ENCODE results near the gene OR52N5.
A peak's percentile ranks its signal among the peaks of the same experiment; 100 is the strongest.

The OR52N5 gene

DNA sequence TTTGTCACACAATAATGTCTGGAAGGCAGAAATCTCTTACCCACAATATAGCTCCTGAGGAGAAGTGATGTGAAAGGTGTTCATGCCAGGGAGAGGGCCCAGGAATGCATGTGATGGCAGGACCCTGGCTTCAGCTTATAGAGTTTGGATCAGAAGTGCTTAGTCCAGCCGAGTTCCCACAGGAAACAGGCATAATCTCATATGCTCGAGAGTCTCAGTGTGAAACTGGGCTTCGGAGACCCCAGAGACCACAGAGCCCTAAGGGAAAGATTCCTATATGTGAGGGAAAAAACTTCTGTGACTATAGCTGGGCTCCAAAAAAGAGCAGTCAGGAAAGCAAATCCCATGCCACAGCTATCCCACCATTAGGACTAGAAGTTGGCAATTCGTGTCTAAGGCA, at the start of gene OR52N5:
OR52N5 (minus strand) TSS at position 101 of the 400 bp plus-strand sequence. CDS start 4,721 bp downstream, outside the sequence.
- DNase-seq (ENCODE audit: low read depth in 2 of 2): no peak

DNA sequence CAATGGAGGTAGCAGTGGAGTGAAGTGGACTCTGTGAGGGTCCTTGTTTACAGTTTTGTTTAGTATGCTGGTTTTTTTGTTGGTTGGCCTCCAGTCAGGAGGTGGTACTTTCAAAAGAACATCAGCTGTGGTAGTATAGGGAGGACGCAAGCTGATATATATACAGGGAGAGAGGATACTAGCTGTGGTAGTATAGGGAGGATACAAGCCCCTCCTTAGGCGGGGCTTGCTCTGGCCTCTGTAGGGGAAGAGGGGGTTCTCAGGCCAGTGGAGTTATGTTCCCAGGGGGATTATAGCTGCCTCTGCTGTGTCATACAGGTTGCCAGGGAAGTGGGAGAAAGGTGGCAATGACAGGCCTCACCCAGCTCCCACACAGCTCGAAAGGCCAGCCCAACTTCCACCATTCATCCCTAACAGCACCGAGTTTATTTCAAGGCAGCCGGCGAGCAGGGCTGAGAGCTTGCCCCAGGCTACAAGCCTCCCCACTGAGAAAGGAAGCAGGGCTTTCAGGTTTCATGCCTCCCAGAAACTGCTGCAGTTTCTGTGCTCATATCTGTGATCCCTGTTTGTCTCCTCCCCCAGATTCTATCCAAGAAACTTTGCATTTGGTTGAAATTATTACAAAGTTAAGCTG, 48.2 kb upstream of the OR52N5 start:
- DNase-seq (ENCODE audit: low read depth in 2 of 2): no peak

DNA sequence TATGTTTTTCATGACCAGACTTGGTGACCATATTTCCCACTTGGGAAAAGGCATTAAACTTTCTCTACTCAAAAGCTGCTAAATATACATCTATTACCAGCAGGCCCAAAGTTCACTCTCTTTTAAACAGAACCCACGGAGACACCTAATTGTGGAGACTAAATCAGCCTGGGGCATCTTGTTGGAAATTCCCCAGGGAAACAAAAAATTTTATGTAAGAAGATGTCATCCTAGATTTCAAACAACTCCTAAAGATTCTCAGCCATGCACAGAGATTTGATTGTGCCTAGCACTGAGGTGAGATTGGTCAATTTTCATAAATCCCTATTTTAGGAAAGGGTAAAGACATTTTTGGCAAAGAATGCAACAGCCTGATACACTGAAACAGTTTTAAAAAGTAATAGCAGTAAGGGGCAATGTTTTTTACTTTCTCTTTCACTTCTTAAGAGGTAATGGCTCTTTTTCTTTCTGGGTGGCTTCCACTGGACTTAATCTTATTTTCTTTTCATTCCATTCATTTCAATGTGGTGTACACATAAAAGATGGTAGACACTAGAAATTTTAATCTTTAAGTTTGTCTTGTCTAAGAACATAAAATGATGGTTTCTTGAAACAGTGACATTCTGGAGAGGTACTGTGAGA, 35.2 kb upstream of the OR52N5 start:
- no peak for DNase-seq (ENCODE audit: low read depth in 2 of 2)

DNA sequence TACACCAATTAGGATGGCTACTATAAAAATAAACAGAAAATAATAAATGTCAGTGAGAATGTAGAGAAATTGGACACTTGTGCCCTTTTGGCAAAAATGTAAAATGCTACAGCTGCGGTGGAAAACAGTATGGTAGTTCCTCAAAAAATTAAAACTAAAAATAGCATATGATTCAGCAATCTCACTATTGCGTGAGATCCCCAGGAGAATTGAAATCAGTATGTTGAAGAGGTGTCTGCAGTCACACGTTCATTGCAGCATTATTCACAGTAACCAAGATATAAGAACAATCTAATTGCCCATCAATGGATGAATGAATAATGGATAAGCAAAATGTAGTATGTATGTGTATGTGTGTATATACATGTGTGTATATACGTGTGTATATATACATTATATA, 32.4 kb upstream of the OR52N5 start:
- no peak for DNase-seq (ENCODE audit: low read depth in 2 of 2)

DNA sequence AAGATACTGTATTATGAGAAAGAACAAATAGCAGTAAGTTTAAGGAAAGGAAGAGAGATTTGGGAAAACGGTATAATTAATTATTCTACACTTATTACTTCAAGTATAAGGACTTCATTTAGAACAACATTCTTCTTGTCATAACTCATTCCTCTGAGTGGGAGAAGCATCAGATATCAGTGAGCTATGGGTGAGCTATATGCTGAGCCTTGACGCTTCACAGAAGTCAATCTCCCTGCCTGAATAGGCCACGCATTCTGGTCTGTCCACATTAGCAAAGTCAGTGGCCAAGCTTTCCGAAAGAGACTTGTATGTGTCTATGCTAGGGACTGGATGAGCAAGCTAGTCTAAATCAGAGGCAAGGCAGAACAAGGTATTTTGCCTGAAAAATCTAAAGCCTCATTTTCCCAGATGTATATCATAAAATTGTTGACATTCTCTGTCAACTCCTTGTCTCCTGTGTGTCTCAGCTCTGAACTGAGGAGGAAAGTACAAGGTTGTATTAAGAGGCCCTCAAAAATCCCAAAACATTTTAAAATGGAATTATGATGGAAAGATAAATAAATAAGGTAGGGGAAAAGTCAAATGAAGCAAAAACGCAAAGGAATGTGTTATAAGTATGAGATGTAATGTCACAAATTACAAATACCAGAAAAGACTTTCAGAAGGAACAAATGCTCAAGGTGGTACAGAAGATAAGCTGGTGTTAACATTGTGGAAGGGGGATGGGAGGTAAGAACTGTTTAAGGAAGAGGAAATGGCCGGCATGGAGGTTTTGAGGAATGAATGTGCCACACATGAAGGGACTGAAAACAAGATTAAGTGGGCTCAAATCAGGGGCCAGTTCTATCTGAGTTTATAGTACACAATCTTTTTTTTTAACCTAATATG, 27.0 kb upstream of the OR52N5 start:
- no peak for DNase-seq (ENCODE audit: low read depth in 2 of 2)

DNA sequence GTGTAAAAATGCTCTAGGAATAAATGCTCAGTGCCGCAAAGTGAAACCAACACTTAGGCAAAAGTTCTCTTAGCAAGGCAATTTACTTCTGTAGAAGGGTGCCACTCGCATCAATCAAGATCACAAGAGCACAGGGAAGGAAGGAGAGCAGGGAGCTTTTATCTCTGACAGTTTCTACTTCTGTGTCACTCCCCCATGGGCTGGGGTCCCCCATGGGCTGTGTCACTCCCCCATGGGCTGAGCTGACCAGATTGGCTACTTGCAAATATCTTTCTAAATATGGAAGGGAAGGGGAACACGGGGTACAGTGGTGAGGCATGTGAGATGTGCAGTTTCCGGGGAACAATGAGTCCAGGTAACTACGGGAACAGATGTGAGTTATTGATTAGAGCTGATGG, 26.0 kb upstream of the OR52N5 start:
- DNase-seq (ENCODE audit: low read depth in 2 of 2): no peak

DNA sequence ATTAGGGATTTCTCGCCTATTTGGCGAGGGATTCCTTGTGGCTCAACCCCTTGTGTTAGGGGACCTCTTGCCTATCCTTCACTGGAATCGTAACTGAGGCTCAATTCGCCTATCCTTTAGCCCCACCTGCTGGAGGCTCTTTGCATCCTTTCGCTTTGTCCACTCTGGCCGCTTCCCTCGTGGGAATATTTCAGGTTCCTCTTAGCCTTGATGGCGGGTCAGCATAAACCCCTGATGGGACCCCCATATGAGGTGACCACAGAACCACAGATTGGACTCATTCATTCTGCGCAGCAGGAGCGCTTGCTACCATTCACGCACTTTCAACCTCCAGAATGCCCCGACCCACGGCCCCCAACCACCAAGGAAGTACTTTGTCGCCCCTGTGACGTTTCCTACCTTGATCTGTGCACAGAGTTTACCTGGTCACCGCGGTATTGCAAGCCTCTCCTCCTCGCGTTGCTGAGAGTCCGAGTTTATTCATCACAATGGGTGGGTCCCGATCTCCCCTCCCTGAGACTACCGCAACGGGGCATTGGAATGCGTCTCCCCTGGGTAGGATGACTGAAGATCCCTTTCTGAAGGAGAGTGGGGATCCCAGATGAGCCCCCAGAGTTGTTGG, 25.5 kb upstream of the OR52N5 start, which contains the start of gene OR52N2:
OR52N2 (plus strand) TSS at position 425 of the 622 bp plus-strand sequence. CDS start 11,412 bp downstream, outside the sequence.
- peak; percentile 49 to 57 for DNase-seq (ENCODE audit: low read depth in 2 of 2)

DNA sequence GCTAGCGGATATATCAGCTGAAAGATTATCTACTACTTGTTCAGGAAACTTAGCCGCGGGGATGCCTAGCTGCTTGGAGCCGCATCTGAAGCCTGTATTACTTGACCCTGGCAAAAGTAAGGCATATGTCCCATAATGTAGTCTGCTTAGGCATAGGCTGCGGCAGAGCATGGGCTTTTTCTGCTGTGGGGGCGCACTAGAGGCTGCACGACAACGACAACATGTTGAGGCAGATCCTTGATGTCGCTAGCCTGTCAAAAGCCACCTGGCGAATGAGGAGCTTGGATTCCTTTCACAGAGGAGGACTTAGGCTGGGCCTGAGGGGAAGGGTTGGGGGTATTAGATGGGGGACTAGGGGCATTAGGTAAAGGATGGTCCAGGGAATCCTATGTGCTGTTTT, 24.4 kb upstream of the OR52N5 start:
- DNase-seq (ENCODE audit: low read depth in 2 of 2): no peak

DNA sequence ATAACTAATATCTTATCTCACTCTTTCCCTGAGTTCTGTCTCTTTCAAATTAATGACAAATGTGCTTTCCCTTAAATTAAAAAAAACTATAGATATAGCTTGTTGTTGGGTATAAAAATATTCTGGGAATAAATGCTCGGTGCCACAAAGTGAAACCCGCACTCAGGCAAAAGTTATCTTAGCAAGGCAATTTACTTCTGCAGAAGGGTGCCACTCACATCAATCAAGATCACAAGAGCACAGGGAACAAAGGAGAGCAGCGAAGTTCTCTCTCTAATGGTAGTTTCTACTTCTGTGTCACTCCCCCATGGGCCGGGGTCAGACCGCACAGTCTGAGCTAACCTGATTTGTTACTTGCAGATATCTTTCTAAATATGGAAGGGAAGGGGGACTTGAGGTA, 20.8 kb upstream of the OR52N5 start:
- no peak for DNase-seq (ENCODE audit: low read depth in 2 of 2)

DNA sequence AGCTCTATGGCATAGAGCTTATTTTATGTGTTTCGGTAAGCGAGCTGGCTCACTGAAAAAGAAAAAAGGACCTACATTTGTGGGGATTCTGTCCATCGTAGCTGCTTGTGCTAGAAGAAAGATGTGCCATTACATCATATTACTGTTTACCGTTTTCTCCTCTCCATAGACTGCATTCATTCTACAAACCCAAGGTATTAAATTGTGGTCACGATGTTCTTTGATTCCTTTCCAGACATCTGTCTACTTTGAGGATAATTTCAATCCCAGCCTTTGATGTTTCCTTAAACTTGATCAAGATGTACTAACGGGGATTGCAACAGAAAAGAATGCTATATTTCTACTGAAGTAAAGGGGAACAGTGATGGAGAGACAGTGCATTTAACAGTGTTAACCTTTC, 13.4 kb upstream of the OR52N5 start:
- DNase-seq (ENCODE audit: low read depth in 2 of 2): no peak

DNA sequence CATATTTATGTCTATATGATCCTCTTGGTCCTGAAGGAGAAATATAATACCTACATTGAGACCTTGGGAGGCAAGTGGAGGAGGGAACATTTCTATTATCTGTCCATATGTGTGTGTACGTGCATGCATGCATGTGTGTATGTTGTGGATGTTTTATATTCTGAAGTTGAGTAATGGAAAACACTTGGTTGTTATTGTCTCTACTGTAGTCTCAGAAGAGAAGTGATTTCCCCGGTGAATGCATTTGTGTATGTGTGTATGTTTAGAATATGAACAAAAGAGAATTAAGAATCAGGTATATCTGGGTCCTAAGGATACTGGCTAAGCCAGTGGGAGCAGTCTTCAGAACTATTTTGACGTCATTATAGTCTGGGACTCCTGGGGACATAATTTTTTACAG, 8.0 kb upstream of the OR52N5 start, which contains the start of gene OR52N1:
OR52N1 (minus strand) TSS at position 101 of the 400 bp plus-strand sequence. CDS start 2,449 bp downstream, outside the sequence.
- DNase-seq (ENCODE audit: low read depth in 2 of 2): no peak

DNA sequence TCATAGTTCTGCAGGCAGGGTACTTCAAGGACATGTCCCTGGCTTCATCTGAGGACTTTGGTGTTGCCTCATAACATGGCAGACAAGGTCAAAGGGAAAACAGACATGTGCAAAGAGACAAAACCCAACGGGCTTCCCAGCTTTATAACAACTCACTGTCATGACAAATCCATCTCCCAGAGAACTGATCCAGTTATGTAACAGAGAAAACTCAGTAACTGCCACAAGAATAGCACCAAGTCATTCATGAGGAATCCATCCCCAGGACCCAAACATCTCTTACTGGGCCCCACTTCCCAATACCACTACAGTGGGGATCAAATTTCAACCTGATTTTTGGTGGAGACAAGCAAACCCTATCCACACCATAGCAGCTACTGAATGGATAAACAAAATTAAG, 16.1 kb downstream of the OR52N5 start:
- no peak for DNase-seq (ENCODE audit: low read depth in 2 of 2)

DNA sequence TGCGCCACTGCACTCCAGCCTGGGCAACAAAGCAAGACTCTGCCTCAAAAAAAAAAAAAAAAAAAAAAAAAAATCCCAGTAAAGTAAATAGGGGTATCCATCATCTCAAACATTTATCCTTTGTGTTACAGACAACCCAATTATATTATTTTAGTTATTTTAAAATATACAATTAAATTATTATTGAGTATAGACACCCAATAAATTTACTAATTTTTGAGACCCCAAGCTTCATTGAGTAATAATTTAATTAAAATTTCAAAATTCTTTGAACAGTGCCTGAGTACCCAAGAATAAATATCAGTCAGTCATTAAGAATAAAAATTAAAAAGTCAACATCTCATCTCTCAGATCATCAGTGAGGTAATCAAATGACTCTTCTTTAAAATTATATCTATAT, 29.2 kb downstream of the OR52N5 start, which contains the start of gene OR52N4:
OR52N4 (plus strand) TSS at position 301 of the 400 bp plus-strand sequence. CDS start 498 bp downstream, outside the sequence.
- DNase-seq (ENCODE audit: low read depth in 2 of 2): no peak

DNA sequence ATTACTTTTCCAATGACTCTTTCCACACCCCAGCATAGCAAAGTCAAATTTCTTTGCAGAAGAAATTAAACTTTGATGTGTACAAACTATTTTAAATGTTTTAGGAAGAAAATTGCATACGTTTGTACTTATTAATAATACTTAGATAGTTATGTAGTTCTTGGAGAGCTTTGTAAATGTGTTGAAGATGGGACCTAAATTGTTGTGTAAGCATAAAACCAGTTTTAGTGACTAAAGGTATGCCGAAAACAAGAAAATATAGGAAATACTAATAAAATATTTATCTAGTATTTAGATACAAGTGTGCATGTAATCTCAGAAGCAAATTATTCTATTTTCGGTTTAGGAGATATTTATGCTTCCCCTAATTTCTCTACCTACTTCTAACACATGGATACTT, 33.3 kb downstream of the OR52N5 start:
- DNase-seq (ENCODE audit: low read depth in 2 of 2): no peak

DNA sequence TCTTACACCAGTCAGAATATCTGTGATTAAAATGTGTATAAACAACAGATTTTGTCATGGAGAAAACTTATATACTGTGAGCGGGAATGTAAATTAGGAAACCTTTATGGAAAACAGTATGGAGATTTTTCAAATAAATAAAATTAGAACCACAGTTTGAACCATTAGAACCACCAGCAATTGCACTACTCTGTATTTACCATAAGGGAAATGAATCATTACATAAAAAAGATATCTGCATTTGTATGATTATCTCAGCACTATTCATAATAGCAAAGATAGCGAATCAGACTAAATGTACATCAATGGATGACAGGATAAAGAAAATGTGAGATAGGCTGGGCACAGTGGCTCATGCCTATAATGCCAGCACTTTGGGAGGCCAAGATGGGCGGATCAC, 36.5 kb downstream of the OR52N5 start:
- DNase-seq (ENCODE audit: low read depth in 2 of 2): no peak

DNA sequence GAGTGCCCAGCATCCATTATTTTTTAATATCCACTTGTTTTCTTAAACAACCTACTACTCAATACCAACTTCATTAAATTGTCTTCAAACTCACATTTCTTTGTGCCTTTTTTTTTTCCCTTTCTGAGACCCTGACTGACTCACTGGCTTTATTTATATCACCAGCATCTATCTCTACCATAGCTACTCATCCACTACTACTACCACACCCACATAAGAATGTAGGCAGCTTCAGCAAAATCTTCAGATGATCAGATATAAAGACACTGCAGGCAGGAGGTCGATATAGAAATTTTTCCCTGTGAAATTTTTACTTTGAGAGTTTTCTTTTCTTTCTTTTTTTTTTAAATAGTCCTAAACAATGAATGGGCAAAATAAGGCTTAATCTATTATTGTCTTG, 44.7 kb downstream of the OR52N5 start:
- no peak for DNase-seq (ENCODE audit: low read depth in 2 of 2)

DNA sequence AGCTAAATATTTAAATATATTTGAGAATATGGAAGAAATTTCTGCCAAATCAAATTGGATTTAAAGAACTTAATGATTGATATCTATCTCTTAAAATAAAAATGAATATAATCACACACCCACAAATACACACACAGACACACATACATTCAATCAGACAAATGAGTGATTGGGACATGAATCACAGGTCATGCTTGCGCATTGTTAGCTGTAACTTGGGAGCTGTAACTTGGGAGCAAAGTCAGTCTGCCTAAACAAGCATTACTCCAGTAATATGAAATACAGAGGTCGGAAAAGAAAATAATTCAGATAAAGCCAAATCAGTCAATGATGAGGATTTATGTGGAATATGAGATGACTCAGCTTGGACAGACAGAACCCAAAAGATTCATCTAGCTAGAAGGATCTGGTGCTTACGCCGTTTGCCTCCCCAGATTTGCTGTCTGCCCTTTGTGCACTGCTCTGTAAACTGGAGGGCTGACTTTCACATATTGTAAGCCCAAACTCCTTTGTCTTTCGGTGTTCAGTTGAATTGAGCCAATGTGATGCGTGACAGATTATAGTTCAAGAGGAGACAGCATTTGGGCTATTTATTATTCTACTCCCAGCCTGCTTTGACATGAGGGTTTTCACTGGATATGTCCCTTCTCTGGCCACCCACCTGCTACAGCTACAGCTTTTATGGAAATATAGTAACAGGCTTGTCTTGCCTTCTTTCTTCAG, 45.3 kb downstream of the OR52N5 start:
- DNase-seq (ENCODE audit: low read depth in 2 of 2): no peak

DNA sequence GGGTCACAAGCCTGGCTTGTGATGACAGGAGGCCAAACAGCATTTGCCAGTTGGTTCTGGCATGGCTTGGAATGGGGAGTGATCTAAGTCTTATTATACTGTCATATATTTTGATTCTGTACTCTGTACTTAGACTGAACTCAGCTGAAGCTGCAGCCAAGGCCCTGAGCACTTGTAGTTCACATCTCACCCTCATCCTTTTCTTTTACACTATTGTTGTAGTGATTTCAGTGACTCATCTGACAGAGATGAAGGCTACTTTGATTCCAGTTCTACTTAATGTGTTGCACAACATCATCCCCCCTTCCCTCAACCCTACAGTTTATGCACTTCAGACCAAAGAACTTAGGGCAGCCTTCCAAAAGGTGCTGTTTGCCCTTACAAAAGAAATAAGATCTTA, 46.1 kb downstream of the OR52N5 start:
- no peak for DNase-seq (ENCODE audit: low read depth in 2 of 2)

DNA sequence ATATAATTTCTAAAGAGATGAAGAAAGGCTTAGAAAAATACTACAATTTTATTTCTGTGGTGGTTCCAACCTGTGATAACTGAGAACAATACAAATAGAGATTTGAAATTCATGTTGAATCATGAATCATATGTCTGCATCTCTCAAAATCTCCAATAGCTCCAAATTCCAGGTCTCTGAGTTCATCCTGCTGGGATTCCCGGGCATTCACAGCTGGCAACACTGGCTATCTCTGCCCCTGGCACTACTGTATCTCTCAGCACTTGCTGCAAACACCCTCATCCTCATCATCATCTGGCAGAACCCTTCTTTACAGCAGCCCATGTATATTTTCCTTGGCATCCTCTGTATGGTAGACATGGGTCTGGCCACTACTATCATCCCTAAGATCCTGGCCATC, 46.8 kb downstream of the OR52N5 start, which contains the start of gene OR56B1:
OR56B1 (plus strand) TSS at position 53 of the 400 bp plus-strand sequence; CDS start at position 122, 69 bp downstream.
- no peak for DNase-seq (ENCODE audit: low read depth in 2 of 2)

DNA sequence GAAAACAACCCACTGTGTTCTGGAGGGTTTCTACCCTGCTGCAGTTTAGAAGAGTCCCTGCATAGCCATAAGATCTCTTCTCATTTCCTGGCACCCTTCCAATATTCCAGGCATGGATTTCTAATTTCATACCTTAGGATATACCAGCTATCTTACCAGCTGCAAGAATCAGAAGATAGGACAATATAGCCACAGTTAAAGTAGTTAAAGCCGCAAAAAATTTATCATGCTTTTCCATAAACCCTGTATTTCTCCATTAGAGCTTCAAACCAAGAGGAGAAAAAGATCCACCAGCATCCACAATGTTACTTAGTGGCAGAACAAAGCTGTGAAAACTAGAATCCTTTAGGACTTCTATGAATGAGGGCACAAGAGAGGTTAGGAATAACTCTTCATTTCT, 55.5 kb downstream of the OR52N5 start:
- no peak for DNase-seq (ENCODE audit: low read depth in 2 of 2)

DNA sequence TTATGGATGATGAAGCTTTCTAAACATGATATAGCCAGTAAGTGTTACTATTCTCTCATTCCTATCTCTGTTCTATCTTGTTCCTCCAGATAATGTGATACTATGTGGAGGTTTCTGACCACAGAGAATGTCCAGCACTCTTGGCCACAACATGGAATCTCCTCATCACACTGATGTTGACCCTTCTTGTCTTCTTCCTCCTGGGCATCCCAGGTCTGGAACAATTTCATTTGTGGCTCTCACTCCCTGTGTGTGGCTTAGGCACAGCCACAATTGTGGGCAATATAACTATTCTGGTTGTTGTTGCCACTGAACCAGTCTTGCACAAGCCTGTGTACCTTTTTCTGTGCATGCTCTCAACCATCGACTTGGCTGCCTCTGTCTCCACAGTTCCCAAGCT, 56.8 kb downstream of the OR52N5 start:
- DNase-seq (ENCODE audit: low read depth in 2 of 2): no peak
